Stomach (tissue), 4 donors: ENCODE data around the gene IRF7.

ENCODE experiments used
- EP300 ChIP-seq: sonication (generic); formaldehyde crosslinking; IDR thresholded peaks from one replicate; pipeline ENCODE4 v1.6.1; 2017; ENCODE audit warnings: antibody characterized with exemption
- POLR2A ChIP-seq, 4 donors: fragments of 450-650 bp; IDR thresholded peaks; one replicate each; pipeline ENCODE4 v1.6.1; 2016; ENCODE audit warnings: antibody characterized with exemption in 4 of 4, control low read depth in 2 of 4, mild to moderate bottlenecking in 1 of 4, moderate library complexity in 1 of 4
- TF ChIP-seq, protein P1 (sequence below), 7 experiments: fragments of 450-650 bp in 4 of 7; fragments of 200-600 bp in 3 of 7; sonication (generic) in 3 of 7; IDR thresholded peaks; one replicate each; pipeline ENCODE4 v1.5.1; 2016 to 2019; ENCODE audit warnings: antibody characterized with exemption in 7 of 7, control low read depth in 2 of 7, mild to moderate bottlenecking in 1 of 7

DNA sequence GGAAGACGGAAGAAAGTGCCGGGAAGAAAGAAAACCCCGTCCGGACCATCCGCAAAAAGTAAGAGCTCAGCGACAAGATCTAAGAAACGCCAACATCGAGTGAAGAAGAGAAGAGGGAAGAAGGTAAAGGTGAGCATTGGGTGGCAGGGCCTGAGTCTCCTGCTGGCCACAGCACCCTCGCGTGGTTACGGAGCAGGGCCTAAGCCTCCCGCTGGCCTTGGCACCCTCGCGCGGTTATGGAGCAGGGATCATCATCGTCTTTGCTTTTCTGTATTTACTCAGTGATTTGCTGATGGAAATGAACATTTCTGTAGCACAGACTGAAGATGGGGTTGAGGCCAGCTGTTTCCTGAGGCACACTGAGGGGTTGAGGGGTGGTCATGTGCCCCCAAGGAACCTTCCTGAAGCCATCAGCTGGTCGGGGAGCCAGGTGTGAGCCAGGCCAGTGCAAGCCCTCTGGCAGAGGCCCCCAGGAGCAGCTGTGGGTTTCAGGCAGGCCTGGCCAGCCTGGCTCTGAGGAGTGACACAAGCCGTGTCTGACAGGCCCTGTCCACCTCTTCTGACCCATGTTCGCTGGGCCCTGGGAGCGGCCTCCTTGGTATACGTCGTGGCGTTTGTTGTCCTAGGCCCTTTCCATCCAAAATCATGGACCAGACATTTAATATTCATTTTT, 14.0 kb downstream of the IRF7 start:
- TF ChIP-seq POLR2A (IDR thresholded peaks at IDR 0.05) (no peak), EP300 (no peak)
- TF ChIP-seq, protein P1, sequence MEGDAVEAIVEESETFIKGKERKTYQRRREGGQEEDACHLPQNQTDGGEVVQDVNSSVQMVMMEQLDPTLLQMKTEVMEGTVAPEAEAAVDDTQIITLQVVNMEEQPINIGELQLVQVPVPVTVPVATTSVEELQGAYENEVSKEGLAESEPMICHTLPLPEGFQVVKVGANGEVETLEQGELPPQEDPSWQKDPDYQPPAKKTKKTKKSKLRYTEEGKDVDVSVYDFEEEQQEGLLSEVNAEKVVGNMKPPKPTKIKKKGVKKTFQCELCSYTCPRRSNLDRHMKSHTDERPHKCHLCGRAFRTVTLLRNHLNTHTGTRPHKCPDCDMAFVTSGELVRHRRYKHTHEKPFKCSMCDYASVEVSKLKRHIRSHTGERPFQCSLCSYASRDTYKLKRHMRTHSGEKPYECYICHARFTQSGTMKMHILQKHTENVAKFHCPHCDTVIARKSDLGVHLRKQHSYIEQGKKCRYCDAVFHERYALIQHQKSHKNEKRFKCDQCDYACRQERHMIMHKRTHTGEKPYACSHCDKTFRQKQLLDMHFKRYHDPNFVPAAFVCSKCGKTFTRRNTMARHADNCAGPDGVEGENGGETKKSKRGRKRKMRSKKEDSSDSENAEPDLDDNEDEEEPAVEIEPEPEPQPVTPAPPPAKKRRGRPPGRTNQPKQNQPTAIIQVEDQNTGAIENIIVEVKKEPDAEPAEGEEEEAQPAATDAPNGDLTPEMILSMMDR (IDR thresholded peaks at IDR 0.05): no peak
